HCT116 (cell line): ENCODE measurements around the gene ZNG1F. TPM values are rescaled to one million over a fixed set of nuclear protein-coding genes. Genes with fewer than 3 reads are reported as not detected.
"Not testable (repeated sequence)": the region's sequence is repeated elsewhere in the genome, so short reads cannot be mapped to it uniquely, and the experiment has no call there.

Source experiments
- ATAC-seq: fragments of 200-7000 bp; cut with Tn5 transposase; 2 replicates; pipeline ENCODE4 v1.9.1; 2020; ENCODE audit warnings: mild to moderate bottlenecking, moderate library complexity
- BruUV-seq: library from RNA; stranded (reverse); fragments of 400-500 nt; replicated peaks from 2 replicates; lab custom pipeline; 2021; lab: Mats Ljungman, UMichigan
- CTCF ChIA-PET: fragments of 300-600 bp; sonication (Branson Sonifier 250); formaldehyde crosslinking; loops from one replicate; lab custom pipeline; 2021; ENCODE audit warnings: antibody characterized with exemption; lab: Charles Lee
- POLR2A ChIA-PET: fragments of 300-600, 350-600 bp; sonication (Branson Sonifier 250); formaldehyde crosslinking; loops from one replicate; lab custom pipeline; 2021; ENCODE audit warnings: antibody characterized with exemption; lab: Charles Lee
- RAD21 ChIA-PET, 2 experiments: fragments of 300-600 bp; sonication (Branson Sonifier 250); formaldehyde crosslinking; loops; one replicate each; lab custom pipeline; 2023; ENCODE audit warnings: low total read pairs in 2 of 2; ENCODE audit not compliant: uncharacterized antibody in 2 of 2, unreplicated experiment in 2 of 2, low non-redundant PET in 1 of 2; lab: Charles Lee
- DNase-seq: peaks from one replicate; pipeline ENCODE4 v3.0.0-alpha.2; 2010; ENCODE audit warnings: low read depth, low spot score
- H2AFZ ChIP-seq: fragments of 200-600 bp; shearing (Covaris generic), sonication (generic); 2 replicates; pipeline ENCODE4 v1.6.1; 2017; ENCODE audit warnings: low read depth, mixed run types, mixed read lengths, antibody characterized with exemption, low read length; ENCODE audit not compliant: poor library complexity, severe bottlenecking
- H3K27ac ChIP-seq: 2 replicates; pipeline ENCODE4 v1.5.1; 2012; ENCODE audit warnings: low read depth, low read length
- H3K27me3 ChIP-seq: fragments of 200-600 bp; sonication (generic); 2 replicates; pipeline ENCODE4 v1.6.1; 2016; ENCODE audit warnings: mixed run types, low read length, mixed read lengths; ENCODE audit not compliant: insufficient read depth
- H3K36me3 ChIP-seq, 2 experiments: fragments of 200-500 bp in 1 of 2; fragments of 200-600 bp in 1 of 2; sonication (Bioruptor generic) in 1 of 2; sonication (generic) in 1 of 2; 2 replicates each; pipeline versions ENCODE4 v1.5.1 to v1.6.1; 2014 to 2016; ENCODE audit warnings: low read length in 2 of 2, inconsistent platforms in 1 of 2, mixed read lengths in 1 of 2, mixed run types in 1 of 2; ENCODE audit not compliant: insufficient read depth in 2 of 2, control insufficient read depth in 1 of 2
- H3K4me1 ChIP-seq, 2 experiments: fragments of 200-600 bp in 1 of 2; sonication (generic) in 1 of 2; 2 replicates each; pipeline versions ENCODE4 v1.5.1 to v1.6.1; 2012 to 2017; ENCODE audit warnings: low read length in 2 of 2, inconsistent platforms in 1 of 2, mild to moderate bottlenecking in 1 of 2, mixed read lengths in 1 of 2, mixed run types in 1 of 2, moderate library complexity in 1 of 2; ENCODE audit not compliant: insufficient read depth in 2 of 2, control insufficient read depth in 1 of 2
- H3K4me2 ChIP-seq: fragments of 200-600 bp; sonication (generic); 2 replicates; pipeline ENCODE4 v1.6.1; 2017; ENCODE audit warnings: mixed run types, low read length, mixed read lengths
- H3K4me3 ChIP-seq, 2 experiments: fragments of 200-600 bp in 1 of 2; sonication (generic) in 1 of 2; replicated peaks in 1 of 2; 2 replicates each; pipeline ENCODE4 v1.5.1; 2011 to 2016; ENCODE audit warnings: low read length in 2 of 2, control low read depth in 1 of 2, low read depth in 1 of 2, mild to moderate bottlenecking in 1 of 2, mixed read lengths in 1 of 2, mixed run types in 1 of 2
- H3K79me2 ChIP-seq: fragments of 200-600 bp; sonication (generic); 2 replicates; pipeline ENCODE4 v1.6.1; 2017; ENCODE audit warnings: mild to moderate bottlenecking, mixed run types, low read length, moderate library complexity, mixed read lengths; ENCODE audit not compliant: insufficient read depth
- H3K9ac ChIP-seq: fragments of 200-600 bp; sonication (generic); 2 replicates; pipeline ENCODE4 v1.6.1; 2016; ENCODE audit warnings: low read length, mixed read lengths
- H3K9me2 ChIP-seq: fragments of 200-600 bp; sonication (generic), shearing (Covaris generic); 2 replicates; pipeline ENCODE4 v1.6.1; 2017; ENCODE audit warnings: mixed run types, mild to moderate bottlenecking, moderate library complexity; ENCODE audit not compliant: insufficient read depth
- H3K9me3 ChIP-seq, 2 experiments: fragments of 200-500 bp in 1 of 2; fragments of 200-600 bp in 1 of 2; sonication (Bioruptor generic) in 1 of 2; sonication (generic) in 1 of 2; 2 replicates each; pipeline ENCODE4 v1.6.1; 2014 to 2017; ENCODE audit warnings: low read length in 2 of 2, mixed read lengths in 2 of 2, inconsistent platforms in 1 of 2, low read depth in 1 of 2, mild to moderate bottlenecking in 1 of 2, mixed run types in 1 of 2, moderate library complexity in 1 of 2; ENCODE audit not compliant: control insufficient read depth in 1 of 2, insufficient read depth in 1 of 2
- H4K20me1 ChIP-seq: fragments of 200-600 bp; sonication (generic), shearing (Covaris generic); 2 replicates; pipeline ENCODE4 v1.6.1; 2017; ENCODE audit warnings: mixed run types, mild to moderate bottlenecking, moderate library complexity; ENCODE audit not compliant: insufficient read depth
- intact Hi-C: fragments of 100-400 bp; cut with micrococcal nuclease; formaldehyde crosslinking; loops from 2 replicates; pipeline ENCODE4 v1.10.0; 2022
- total RNA-seq: library from RNA; stranded (reverse); gene quantifications from one replicate; pipeline ENCODE4 v1.2.1, GENCODE V29; 2021; ENCODE audit not compliant: unreplicated experiment

ZNG1F gene
- total RNA-seq, 1 experiment from 2014 or later = 17.1 TPM

- H2AFZ ChIP-seq, H3K4me1 ChIP-seq, H3K27me3 ChIP-seq, H3K79me2 ChIP-seq, BruUV-seq, POLR2A ChIA-PET, CTCF ChIA-PET, H4K20me1 ChIP-seq, H3K36me3 ChIP-seq, H3K9ac ChIP-seq, H3K9me2 ChIP-seq, intact Hi-C loops, H3K4me2 ChIP-seq, ATAC-seq, H3K27ac ChIP-seq, H3K9me3 ChIP-seq, DNase-seq, H3K4me3 ChIP-seq, RAD21 ChIA-PET: not testable (repeated sequence)
Observed at GRCh38 chr9:41174994-41175393, 14.1 kb downstream of the ZNG1F start.

- intact Hi-C loops, H3K27ac ChIP-seq, H3K27me3 ChIP-seq, ATAC-seq, H3K9me3 ChIP-seq, H3K9ac ChIP-seq, CTCF ChIA-PET, POLR2A ChIA-PET, RAD21 ChIA-PET, H3K79me2 ChIP-seq, H3K4me3 ChIP-seq, H3K4me2 ChIP-seq, H4K20me1 ChIP-seq, DNase-seq, H3K36me3 ChIP-seq, BruUV-seq, H3K9me2 ChIP-seq, H3K4me1 ChIP-seq, H2AFZ ChIP-seq: not testable (repeated sequence)
Observed at GRCh38 chr9:41150116-41150515, 39.0 kb downstream of the ZNG1F start.

- CTCF ChIA-PET, intact Hi-C loops, RAD21 ChIA-PET, H3K4me2 ChIP-seq, H3K36me3 ChIP-seq, H3K9ac ChIP-seq, ATAC-seq, H3K9me3 ChIP-seq, DNase-seq, H3K27ac ChIP-seq, H4K20me1 ChIP-seq, H2AFZ ChIP-seq, H3K79me2 ChIP-seq, H3K4me1 ChIP-seq, H3K4me3 ChIP-seq, H3K27me3 ChIP-seq, H3K9me2 ChIP-seq, BruUV-seq, POLR2A ChIA-PET: not testable (repeated sequence)
Observed at GRCh38 chr9:41141878-41142277, 47.2 kb downstream of the ZNG1F start.

DNA sequence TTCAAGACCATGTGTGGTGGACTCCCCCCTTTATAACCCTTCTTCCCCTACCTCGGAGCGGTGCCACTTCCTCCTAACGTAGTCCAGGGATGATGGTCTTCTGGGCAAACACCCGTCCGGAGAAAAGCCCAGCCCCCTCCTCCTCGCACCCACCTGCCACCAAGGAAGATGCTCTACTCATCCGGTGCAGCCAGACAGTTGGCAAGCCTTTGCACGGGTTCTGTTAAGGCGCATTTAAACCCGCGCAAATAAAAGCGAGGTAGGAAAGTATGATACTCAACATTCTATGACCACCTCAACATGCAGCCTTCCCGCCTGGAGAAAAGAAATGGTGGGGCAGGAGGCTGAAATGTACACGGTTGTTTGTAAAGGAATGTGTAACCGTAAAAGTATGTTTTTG is 60.5 kb downstream of the ZNG1F start, which contains the start of gene FOXD4L6:
Gene FOXD4L6, minus strand, starts transcription at position 101 of the 400 bp plus-strand sequence. CDS start 298 bp downstream, outside the sequence.
- H4K20me1 ChIP-seq, H3K9ac ChIP-seq, H3K4me2 ChIP-seq, H3K4me3 ChIP-seq, intact Hi-C loops, H3K4me1 ChIP-seq, H3K9me3 ChIP-seq, RAD21 ChIA-PET, H3K27me3 ChIP-seq, H3K36me3 ChIP-seq, POLR2A ChIA-PET, H3K9me2 ChIP-seq, H3K79me2 ChIP-seq, H3K27ac ChIP-seq, ATAC-seq, DNase-seq, H2AFZ ChIP-seq, CTCF ChIA-PET: not testable (repeated sequence)
- TSS peak; percentile 36 for BruUV-seq
